Caco-2 (cell line): Measurements from ENCODE around the gene SWAP70. TPM values are rescaled to one million over a fixed set of nuclear protein-coding genes. Genes with fewer than 3 reads are reported as not detected.

Experiments used
- BruUV-seq: library from RNA; stranded (reverse); fragments of 400-500 nt; replicated peaks from 2 replicates; lab custom pipeline; 2021; lab: Mats Ljungman, UMichigan
- CTCF ChIA-PET: fragments of 300-600 bp; sonication (Branson Sonifier 250); formaldehyde crosslinking; loops from one replicate; lab custom pipeline; 2022; ENCODE audit warnings: antibody characterized with exemption; lab: Charles Lee
- POLR2A ChIA-PET: fragments of 300-600 bp; sonication (Branson Sonifier 250); formaldehyde crosslinking; loops from one replicate; lab custom pipeline; 2022; ENCODE audit warnings: antibody characterized with exemption; lab: Charles Lee
- DNase-seq, 2 experiments: peaks; one replicate each; pipeline versions ENCODE4 v3.0.0 to v3.0.0-alpha.2; 2020 to 2022
- H3K27me3 ChIP-seq: replicated peaks from 2 replicates; pipeline ENCODE4 v1.6.0; 2011; ENCODE audit warnings: low read length; ENCODE audit not compliant: control insufficient read depth, insufficient read depth
- H3K36me3 ChIP-seq: 2 replicates; pipeline ENCODE4 v1.5.1; 2011; ENCODE audit warnings: low read length; ENCODE audit not compliant: control insufficient read depth, insufficient read depth
- H3K4me1 ChIP-seq: fragments of 250-450 bp; sonication (Bioruptor Pico); 2 replicates; pipeline ENCODE4 v1.5.1; 2020; ENCODE audit warnings: mild to moderate bottlenecking
- H3K4me3 ChIP-seq: 2 replicates; pipeline ENCODE4 v1.5.1; 2011; ENCODE audit warnings: low read depth, mild to moderate bottlenecking, control low read depth, low read length
- H3K9me3 ChIP-seq: fragments of 250-450 bp; sonication (Bioruptor Pico); 2 replicates; pipeline ENCODE4 v1.5.1; 2020; ENCODE audit warnings: mild to moderate bottlenecking, moderate library complexity
- H3K27ac Mint-ChIP-seq: one replicate; pipeline ENCODE4 v1.8.0; 2022; ENCODE audit warnings: mixed read lengths; ENCODE audit not compliant: unreplicated experiment
- H3K27me3 Mint-ChIP-seq: one replicate; pipeline ENCODE4 v1.8.0; 2022; ENCODE audit warnings: mixed read lengths; ENCODE audit not compliant: insufficient read depth, unreplicated experiment
- H3K36me3 Mint-ChIP-seq: one replicate; pipeline ENCODE4 v1.8.0; 2022; ENCODE audit warnings: mild to moderate bottlenecking, mixed read lengths; ENCODE audit not compliant: insufficient read depth, unreplicated experiment
- H3K4me1 Mint-ChIP-seq: one replicate; pipeline ENCODE4 v1.8.0; 2022; ENCODE audit warnings: low read depth, mixed read lengths; ENCODE audit not compliant: unreplicated experiment
- H3K4me3 Mint-ChIP-seq: one replicate; pipeline ENCODE4 v1.8.0; 2022; ENCODE audit warnings: mild to moderate bottlenecking, moderate library complexity, mixed read lengths; ENCODE audit not compliant: unreplicated experiment
- H3K9me3 Mint-ChIP-seq: one replicate; pipeline ENCODE4 v1.8.0; 2022; ENCODE audit warnings: mixed read lengths; ENCODE audit not compliant: unreplicated experiment
- CTCF ChIP-seq, 2 experiments: fragments of 200-600 bp in 1 of 2; IDR thresholded peaks; 1 replicate in 1 of 2; 2 replicates in 1 of 2; pipeline versions ENCODE4 v1.5.1 to v1.8.0; 2011 to 2022; ENCODE audit warnings: antibody characterized with exemption in 1 of 2, control low read depth in 1 of 2, inconsistent platforms in 1 of 2, low read depth in 1 of 2, low read length in 1 of 2, mild to moderate bottlenecking in 1 of 2, moderate library complexity in 1 of 2; ENCODE audit not compliant: insufficient read depth in 1 of 2, severe bottlenecking in 1 of 2, unreplicated experiment in 1 of 2
- intact Hi-C: fragments of 100-400 bp; cut with micrococcal nuclease; formaldehyde crosslinking; loops from one replicate; pipeline ENCODE4 v1.10.0; 2022; ENCODE audit not compliant: unreplicated experiment
- total RNA-seq: library from RNA; stranded (reverse); gene quantifications from 2 replicates; pipeline ENCODE4 v1.2.3, GENCODE V29; 2022

Gene SWAP70
- total RNA-seq, 1 experiment from 2014 or later = 42.4 TPM

DNA sequence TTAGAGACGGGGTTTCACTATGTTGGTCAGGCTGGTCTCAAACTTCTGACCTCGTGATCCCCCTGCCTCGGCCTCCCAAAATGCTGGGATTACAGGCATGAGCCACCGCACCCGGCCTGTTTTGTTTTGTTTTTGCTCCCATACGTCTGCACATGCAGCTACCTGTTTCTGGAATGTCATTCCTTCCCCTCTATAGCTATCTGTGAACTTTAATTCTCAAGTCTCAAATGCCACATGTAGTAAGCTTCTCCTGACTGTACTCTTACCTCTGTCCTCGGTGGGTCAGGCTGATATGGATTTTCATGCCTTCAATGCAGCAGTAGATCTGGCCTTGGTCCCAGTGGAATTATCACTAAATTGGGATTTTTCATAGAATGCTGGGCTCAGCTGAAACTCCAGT, 12.4 kb upstream of the SWAP70 start:
- no peaks in the 10 kb centered on the region for H3K4me1 Mint-ChIP-seq
- DNase-seq = no peak
- no peak for TF ChIP-seq CTCF (IDR thresholded peaks at IDR 0.05; ENCODE audit: insufficient read depth in 1 of 2, low read depth in 1 of 2, low read length in 1 of 2, severe bottlenecking in 1 of 2, unreplicated experiment in 1 of 2)
- H3K9me3 ChIP-seq = 0 out of 2 replicates have a peak, but pooled peaks cover 5% of the 10 kb centered on the region
- H3K36me3 Mint-ChIP-seq = no peaks in the 10 kb centered on the region
- no peaks in the 10 kb centered on the region for H3K27me3 Mint-ChIP-seq
- H3K9me3 Mint-ChIP-seq = peaks cover 10% of the 10 kb centered on the region
- no peaks in the 10 kb centered on the region for H3K36me3 ChIP-seq
- H3K27me3 ChIP-seq = no peaks in the 10 kb centered on the region
- H3K4me1 ChIP-seq = peaks cover 4% of the 10 kb centered on the region; the same call in 1 of the 2 replicates
- no peak overlapping the region for H3K27ac Mint-ChIP-seq
- ChIA-PET CTCF (interaction anchor here (0.5 kb wide), 1 partner anchor 68 kb away, joined by 3 read pairs; no protein-coding TSS in a partner anchor), POLR2A (no interaction called here)
- intact Hi-C loops = no loop called here
- BruUV-seq = no TSS peak
- H3K4me3 Mint-ChIP-seq = no peak overlapping the region
- no peak overlapping the region for H3K4me3 ChIP-seq

- H3K4me1 ChIP-seq = peaks cover 4% of the 10 kb centered on the region; the same call in 1 of the 2 replicates
- peaks cover 10% of the 10 kb centered on the region for H3K9me3 Mint-ChIP-seq
- no peak for TF ChIP-seq CTCF (IDR thresholded peaks at IDR 0.05; ENCODE audit: insufficient read depth in 1 of 2, low read depth in 1 of 2, low read length in 1 of 2, severe bottlenecking in 1 of 2, unreplicated experiment in 1 of 2)
These were observed 11.8 kb upstream of the SWAP70 start for GRCh38 chr11:9651899-9652748.

DNA sequence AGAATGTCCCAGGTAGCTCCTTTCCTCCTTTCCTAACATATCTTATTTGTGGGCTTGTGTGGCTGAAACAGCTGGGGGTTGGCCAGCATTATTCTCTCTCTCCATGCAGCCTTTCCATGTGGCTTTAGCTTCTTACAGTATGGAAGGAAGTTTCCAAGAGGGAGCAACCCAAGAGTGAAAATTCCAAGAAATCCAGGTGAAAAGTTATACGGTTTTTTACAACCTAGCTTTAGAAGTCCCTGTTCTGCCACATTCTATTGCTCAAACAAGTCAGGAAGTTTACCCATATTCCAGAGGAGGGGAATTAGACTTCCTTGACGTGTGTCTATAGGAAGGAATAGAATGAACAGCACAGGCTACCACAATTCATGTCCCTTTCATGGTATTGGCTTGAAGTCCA, 10.0 kb upstream of the SWAP70 start:
- Mint-ChIP-seq H3K4me1 (no peaks in the 10 kb centered on the region), H3K4me3 (no peak overlapping the region), H3K27me3 (no peaks in the 10 kb centered on the region), H3K36me3 (no peaks in the 10 kb centered on the region), H3K27ac (no peak overlapping the region), H3K9me3 (no peaks in the 10 kb centered on the region)
- no peaks in the 10 kb centered on the region for H3K9me3 ChIP-seq
- H3K27me3 ChIP-seq = no peaks in the 10 kb centered on the region
- no peaks in the 10 kb centered on the region for H3K36me3 ChIP-seq
- BruUV-seq = no TSS peak
- POLR2A ChIA-PET = no interaction called here
- H3K4me1 ChIP-seq = peaks cover 4% of the 10 kb centered on the region; the same call in 1 of the 2 replicates
- no peak overlapping the region for H3K4me3 ChIP-seq
- no peak for DNase-seq
- no peak for TF ChIP-seq CTCF (IDR thresholded peaks at IDR 0.05; ENCODE audit: insufficient read depth in 1 of 2, low read depth in 1 of 2, low read length in 1 of 2, severe bottlenecking in 1 of 2, unreplicated experiment in 1 of 2)
- CTCF ChIA-PET = no interaction called here
- intact Hi-C loops = no loop called here

More at GRCh38 chr11:9651899-9652748, 11.8 kb upstream of the SWAP70 start:
- H3K27me3 Mint-ChIP-seq = no peaks in the 10 kb centered on the region
- no TSS peak for BruUV-seq
- H3K4me1 Mint-ChIP-seq = no peaks in the 10 kb centered on the region
- ChIA-PET POLR2A (no interaction called here), CTCF (interaction anchor here (0.5 kb wide), 1 partner anchor 68 kb away, joined by 3 read pairs; no protein-coding TSS in a partner anchor)
- H3K36me3 Mint-ChIP-seq = no peaks in the 10 kb centered on the region
- Histone ChIP-seq H3K9me3 (0 out of 2 replicates have a peak, but pooled peaks cover 5% of the 10 kb centered on the region), H3K4me3 (no peak overlapping the region), H3K36me3 (no peaks in the 10 kb centered on the region), H3K27me3 (no peaks in the 10 kb centered on the region)
- intact Hi-C loops = no loop called here
- no peak overlapping the region for H3K4me3 Mint-ChIP-seq
- H3K27ac Mint-ChIP-seq = no peak overlapping the region
- no peak for DNase-seq
